ENCODE data around the gene MAB21L4. TPM values are rescaled to one million over a fixed set of nuclear protein-coding genes. Genes with fewer than 3 reads are reported as not detected.

The MAB21L4 gene
- total RNA-seq (2014; rRNA removed; shearing (Covaris generic); ENCODE audit: low replicate concordance): not detected in 2 replicates

- H3K9me3 ChIP-seq: no peaks in the 10 kb centered on the region
- H3K27me3 ChIP-seq: no peaks in the 10 kb centered on the region
- DNase-seq: no peak
- H3K4me3 ChIP-seq: no peak within 1 kb of the TSS
- H3K36me3 ChIP-seq: no peaks in the 10 kb centered on the region
Measured at GRCh38 chr2:240895656-240896388, at the start of gene MAB21L4. TSS of gene MAB21L4 (minus strand) at chr2:240896156. CDS start at chr2:240895997, 159 bp downstream.

DNA sequence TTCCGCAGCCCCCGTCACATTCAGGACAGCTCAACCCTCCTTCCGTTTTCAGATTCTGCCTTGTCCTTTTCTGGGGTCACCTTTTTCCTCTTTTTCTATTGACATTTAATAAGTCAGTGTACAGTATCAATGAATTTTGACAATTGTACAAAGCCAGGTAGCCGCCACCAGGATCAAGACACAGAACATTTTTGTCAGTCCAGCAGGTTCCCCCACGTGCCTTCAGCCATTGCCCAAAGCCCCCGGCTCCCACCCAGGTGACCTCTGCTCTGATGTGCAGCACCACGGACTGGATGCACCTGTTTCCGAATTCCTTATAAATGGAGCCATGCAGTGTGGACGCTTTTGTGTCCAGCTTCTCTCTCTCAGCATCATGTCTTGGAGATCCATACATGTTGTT is 40.1 kb upstream of the MAB21L4 start:
- no peaks in the 10 kb centered on the region for H3K27me3 ChIP-seq
- H3K4me3 ChIP-seq: no peak overlapping the region
- no peak for DNase-seq
- H3K36me3 ChIP-seq: no peaks in the 10 kb centered on the region
- peaks cover 15% of the 10 kb centered on the region for H3K9me3 ChIP-seq

DNA sequence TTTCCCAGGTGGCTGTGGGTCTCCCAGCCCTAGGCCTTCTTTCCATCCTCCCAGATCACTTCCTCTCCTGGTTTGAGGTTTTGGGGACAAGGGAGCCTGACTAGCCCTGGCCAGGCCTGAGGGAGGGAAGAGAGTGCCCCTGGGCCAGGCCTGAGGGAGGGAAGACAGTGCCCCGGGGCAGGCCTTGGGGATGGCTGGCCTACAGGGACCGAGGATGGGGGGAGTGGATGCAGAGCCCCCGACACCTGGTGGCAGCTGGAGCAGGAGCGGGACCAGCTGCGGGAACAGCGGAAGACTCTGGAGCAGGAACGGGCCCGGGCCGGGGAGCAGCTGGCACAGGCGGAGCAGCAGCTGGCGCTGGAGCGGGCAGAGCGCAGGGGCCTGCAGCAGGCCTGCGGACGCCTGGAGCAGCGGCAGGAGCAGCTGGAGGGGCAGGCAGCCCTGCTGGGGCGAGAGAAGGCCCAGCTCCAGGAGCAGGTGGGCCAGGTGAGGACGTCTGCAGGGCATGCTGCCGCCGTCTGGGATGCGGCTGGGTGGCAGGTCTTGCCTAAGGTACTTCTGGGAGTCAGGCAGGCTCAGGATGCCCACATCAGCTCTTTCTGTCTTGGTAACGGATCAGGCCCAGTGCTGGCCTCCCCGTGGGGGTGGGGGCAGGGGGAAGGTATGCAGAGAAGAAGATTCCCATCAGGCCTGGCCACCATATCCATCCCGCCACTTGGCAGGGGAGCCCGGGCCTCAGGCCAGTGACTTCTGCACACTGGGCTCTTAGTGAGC is 39.3 kb upstream of the MAB21L4 start:
- no peak for DNase-seq
- Histone ChIP-seq H3K4me3 (no peak overlapping the region), H3K9me3 (peaks cover 15% of the 10 kb centered on the region), H3K27me3 (no peaks in the 10 kb centered on the region), H3K36me3 (no peaks in the 10 kb centered on the region)

DNA sequence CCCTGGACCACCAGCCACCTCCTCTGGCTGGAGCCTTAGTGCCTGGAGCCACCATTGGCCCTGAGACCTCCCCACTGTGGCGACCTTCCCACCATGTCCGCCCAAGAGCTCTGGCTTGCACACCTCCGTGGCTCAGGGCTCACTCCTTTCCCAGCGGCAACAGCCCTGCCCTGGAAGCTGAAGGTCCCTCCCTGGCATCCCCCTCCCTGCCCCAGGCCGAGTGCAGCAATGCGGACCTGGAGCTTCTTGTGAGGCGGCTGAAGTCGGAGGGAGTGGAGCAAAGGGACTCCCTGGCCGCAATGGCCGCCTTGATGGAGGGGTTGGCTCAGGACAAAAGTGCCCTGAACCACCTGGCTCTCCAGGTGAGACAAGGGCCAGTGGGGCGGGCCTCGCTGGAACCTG is 38.7 kb upstream of the MAB21L4 start:
- Histone ChIP-seq H3K4me3 (no peak overlapping the region), H3K36me3 (no peaks in the 10 kb centered on the region), H3K27me3 (no peaks in the 10 kb centered on the region), H3K9me3 (peaks cover 15% of the 10 kb centered on the region)
- no peak for DNase-seq

DNA sequence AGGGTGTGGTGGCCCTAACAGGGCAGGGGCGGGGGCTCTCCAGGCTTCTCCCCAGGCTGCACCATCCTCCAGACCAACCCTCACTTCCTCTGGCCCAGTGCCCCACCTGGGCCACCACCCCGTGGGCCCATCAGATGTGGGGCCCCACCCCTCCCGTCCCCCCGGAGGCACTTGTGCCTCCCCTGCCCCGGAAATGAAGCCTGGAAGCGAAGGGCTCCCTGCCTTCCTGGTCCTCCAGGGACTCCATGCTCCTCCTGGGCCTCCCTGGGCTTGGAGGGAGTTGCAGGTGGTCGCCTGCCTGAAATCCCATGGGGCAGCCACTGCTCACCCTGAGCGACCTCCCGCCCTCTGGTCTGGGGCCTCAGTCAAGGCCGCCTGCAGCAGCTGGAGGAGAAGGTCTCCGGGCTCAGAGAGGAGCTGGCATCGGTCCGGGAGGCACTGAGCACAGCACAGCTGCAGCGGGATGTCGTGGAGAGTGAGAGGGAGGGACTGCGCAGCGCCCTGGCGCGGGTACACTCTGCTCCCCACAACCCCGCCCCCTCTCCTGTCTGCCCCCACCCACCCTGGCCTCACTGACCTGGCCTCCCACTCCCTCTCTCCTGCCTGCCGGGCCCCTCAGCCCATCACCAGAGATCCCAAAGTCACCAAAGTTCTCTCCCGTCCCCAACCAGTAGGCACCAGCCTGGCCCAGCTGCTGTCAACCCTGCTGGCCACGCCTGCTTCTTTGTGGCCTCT is 38.2 kb upstream of the MAB21L4 start:
- DNase-seq: no peak
- Histone ChIP-seq H3K36me3 (no peaks in the 10 kb centered on the region), H3K27me3 (no peaks in the 10 kb centered on the region), H3K9me3 (peaks cover 15% of the 10 kb centered on the region), H3K4me3 (no peak overlapping the region)

GRCh38 chr2:240933048-240933965 is 37.4 kb upstream of the MAB21L4 start:
- Histone ChIP-seq H3K27me3 (no peaks in the 10 kb centered on the region), H3K4me3 (no peak overlapping the region), H3K36me3 (no peaks in the 10 kb centered on the region), H3K9me3 (peaks cover 8% of the 10 kb centered on the region)
- DNase-seq: no peak

DNA sequence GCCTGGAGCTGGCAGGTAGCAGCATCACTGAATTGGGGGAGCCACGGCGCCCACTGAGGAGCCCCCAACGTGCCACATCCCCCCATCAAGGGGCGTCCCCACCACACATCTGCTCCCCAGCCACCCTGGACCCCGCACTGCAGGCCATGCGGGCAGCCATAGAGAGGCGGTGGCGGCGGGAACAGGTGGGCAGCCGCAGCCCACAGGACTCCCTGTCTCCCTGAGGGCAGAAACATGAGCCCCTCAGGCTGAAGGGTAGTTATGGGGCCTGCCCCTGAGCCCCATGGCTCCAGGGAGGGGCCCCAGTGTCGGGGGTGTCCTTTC is 36.7 kb upstream of the MAB21L4 start:
- Histone ChIP-seq H3K27me3 (no peaks in the 10 kb centered on the region), H3K36me3 (no peaks in the 10 kb centered on the region), H3K9me3 (peaks cover 5% of the 10 kb centered on the region; the same call in 1 of the 2 replicates), H3K4me3 (no peak overlapping the region)
- no peak for DNase-seq

GRCh38 chr2:240932001-240932723 is 36.2 kb upstream of the MAB21L4 start:
- DNase-seq: no peak
- H3K4me3 ChIP-seq: no peak overlapping the region
- no peaks in the 10 kb centered on the region for H3K27me3 ChIP-seq
- H3K36me3 ChIP-seq: no peaks in the 10 kb centered on the region
- H3K9me3 ChIP-seq: peaks cover 5% of the 10 kb centered on the region; the same call in 1 of the 2 replicates

- Histone ChIP-seq H3K36me3 (no peaks in the 10 kb centered on the region), H3K9me3 (no peaks in the 10 kb centered on the region), H3K4me3 (no peak overlapping the region), H3K27me3 (no peaks in the 10 kb centered on the region)
- DNase-seq: no peak
Measured at GRCh38 chr2:240931319-240931949, 35.5 kb upstream of the MAB21L4 start.

- H3K4me3 ChIP-seq: no peak overlapping the region
- no peak for DNase-seq
- H3K27me3 ChIP-seq: no peaks in the 10 kb centered on the region
- H3K9me3 ChIP-seq: no peaks in the 10 kb centered on the region
- H3K36me3 ChIP-seq: no peaks in the 10 kb centered on the region
Measured at GRCh38 chr2:240930631-240931318, 34.8 kb upstream of the MAB21L4 start.

DNA sequence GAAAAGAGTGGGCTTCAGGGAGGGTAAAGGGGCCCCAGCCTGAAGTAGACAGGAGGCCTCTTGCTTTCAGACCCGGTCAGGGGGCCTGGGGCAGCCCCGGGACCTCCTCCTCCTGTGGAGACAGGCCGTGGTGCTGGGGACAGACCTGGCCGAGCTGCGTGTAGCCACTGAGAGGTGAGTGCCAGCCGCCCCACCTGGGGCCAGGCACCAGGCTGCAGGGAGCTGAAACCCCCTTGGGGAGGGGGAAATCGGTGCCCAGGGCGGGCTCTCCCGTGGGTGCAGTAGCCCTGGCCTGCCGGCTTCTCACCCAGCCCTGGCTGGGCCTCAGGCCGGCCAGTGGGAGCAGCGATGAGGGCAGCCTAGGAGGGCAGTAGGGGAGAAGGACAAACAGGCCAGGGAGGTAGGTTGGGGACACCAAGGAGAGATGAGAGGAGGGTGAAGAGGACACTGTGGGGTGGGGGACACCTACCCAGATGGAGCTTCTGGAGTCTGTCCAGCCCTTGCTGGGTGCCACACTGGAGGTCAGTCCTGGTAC is 34.2 kb upstream of the MAB21L4 start:
- no peak for DNase-seq
- Histone ChIP-seq H3K4me3 (no peak overlapping the region), H3K27me3 (no peaks in the 10 kb centered on the region), H3K36me3 (no peaks in the 10 kb centered on the region), H3K9me3 (no peaks in the 10 kb centered on the region)

DNA sequence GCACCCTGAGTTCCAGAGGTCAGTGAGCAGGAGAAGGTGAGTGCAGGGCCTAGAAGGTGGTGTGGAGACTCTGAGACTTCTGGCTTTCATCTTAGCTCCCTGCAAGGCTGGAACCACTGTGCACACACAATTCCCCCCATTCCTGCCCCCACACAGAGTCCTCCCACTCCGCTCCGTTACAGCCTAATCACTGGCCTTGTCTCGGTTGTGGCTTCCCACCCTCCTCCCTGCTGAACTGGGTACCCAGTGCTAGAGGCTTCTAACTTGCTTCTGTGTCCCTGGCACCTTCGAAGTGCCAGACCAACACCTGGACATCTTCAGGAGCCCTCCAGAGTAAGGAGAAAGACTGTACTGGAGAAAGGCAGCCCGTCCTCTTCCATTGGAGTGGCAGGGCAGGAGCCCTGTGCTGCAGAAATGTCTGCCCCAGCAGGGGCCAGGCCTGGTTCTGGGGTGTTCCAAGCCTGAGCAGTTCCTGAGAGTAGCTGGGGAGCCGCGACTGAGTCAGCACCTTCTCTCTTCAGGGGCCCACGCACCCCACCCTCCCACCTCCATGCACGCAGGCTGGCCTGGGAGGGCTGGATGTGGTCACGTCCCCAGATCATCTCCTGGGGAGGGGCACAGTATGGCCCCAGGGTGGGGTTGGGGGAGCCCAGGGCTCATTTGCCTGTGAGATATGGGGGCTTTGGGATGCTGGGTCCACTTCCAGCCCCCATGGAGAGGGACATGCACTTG is 33.6 kb upstream of the MAB21L4 start:
- Histone ChIP-seq H3K27me3 (no peaks in the 10 kb centered on the region), H3K9me3 (no peaks in the 10 kb centered on the region), H3K36me3 (no peaks in the 10 kb centered on the region), H3K4me3 (no peak overlapping the region)
- no peak for DNase-seq

- Histone ChIP-seq H3K36me3 (no peaks in the 10 kb centered on the region), H3K9me3 (no peaks in the 10 kb centered on the region), H3K27me3 (no peaks in the 10 kb centered on the region), H3K4me3 (no peak overlapping the region)
- no peak for DNase-seq
Measured at GRCh38 chr2:240928476-240929363, 32.8 kb upstream of the MAB21L4 start.

Data from MG63 (cell line).